ENCODE results near the gene MAGEA1.
"Not testable (repeated sequence)": the region's sequence is repeated elsewhere in the genome, so short reads cannot be mapped to it uniquely, and the experiment has no call there.

Gene MAGEA1

GRCh38 chrX:153179131-153179530 is at the start of gene MAGEA1:
Gene MAGEA1, plus strand, starts transcription at chrX:153179284. Its CDS starts 3,106 bp downstream, at chrX:153182390.
- DNase-seq (ENCODE audit: low read depth in 2 of 2): no peak

GRCh38 chrX:153132924-153133323 is 46.2 kb upstream of the MAGEA1 start:
- not testable (repeated sequence) for DNase-seq (ENCODE audit: low read depth in 2 of 2)

- not testable (repeated sequence) for DNase-seq (ENCODE audit: low read depth in 2 of 2)
These were observed 40.0 kb upstream of the MAGEA1 start for GRCh38 chrX:153139074-153139473.

- DNase-seq (ENCODE audit: low read depth in 2 of 2): not testable (repeated sequence)
These were observed 32.8 kb upstream of the MAGEA1 start for GRCh38 chrX:153146288-153146687.

- DNase-seq (ENCODE audit: low read depth in 2 of 2): no peak
These were observed 25.6 kb upstream of the MAGEA1 start for GRCh38 chrX:153153516-153153915.

- no peak for DNase-seq (ENCODE audit: low read depth in 2 of 2)
These were observed 21.6 kb upstream of the MAGEA1 start for GRCh38 chrX:153157450-153157849.

- no peak for DNase-seq (ENCODE audit: low read depth in 2 of 2)
These were observed 20.8 kb upstream of the MAGEA1 start for GRCh38 chrX:153158319-153158718.

GRCh38 chrX:153161952-153162351 is 17.1 kb upstream of the MAGEA1 start:
- DNase-seq (ENCODE audit: low read depth in 2 of 2): no peak

- no peak for DNase-seq (ENCODE audit: low read depth in 2 of 2)
These were observed 14.4 kb upstream of the MAGEA1 start for GRCh38 chrX:153164733-153165132.

- DNase-seq (ENCODE audit: low read depth in 2 of 2): not testable (repeated sequence)
These were observed 10.7 kb upstream of the MAGEA1 start for GRCh38 chrX:153168423-153168822.

GRCh38 chrX:153181822-153182221 is 2.7 kb downstream of the MAGEA1 start:
- DNase-seq (ENCODE audit: low read depth in 2 of 2): no peak

GRCh38 chrX:153184787-153185186 is 5.7 kb downstream of the MAGEA1 start:
- no peak for DNase-seq (ENCODE audit: low read depth in 2 of 2)

GRCh38 chrX:153190381-153190780 is 11.3 kb downstream of the MAGEA1 start:
- DNase-seq (ENCODE audit: low read depth in 2 of 2): no peak

- DNase-seq (ENCODE audit: low read depth in 2 of 2): no peak
These were observed 21.4 kb downstream of the MAGEA1 start for GRCh38 chrX:153200462-153200861.

- no peak for DNase-seq (ENCODE audit: low read depth in 2 of 2)
These were observed 27.5 kb downstream of the MAGEA1 start for GRCh38 chrX:153206425-153207046.

GRCh38 chrX:153209347-153209746 is 30.3 kb downstream of the MAGEA1 start:
- no peak for DNase-seq (ENCODE audit: low read depth in 2 of 2)

GRCh38 chrX:153214934-153215333 is 35.9 kb downstream of the MAGEA1 start:
- DNase-seq (ENCODE audit: low read depth in 2 of 2): no peak

GRCh38 chrX:153216926-153217325 is 37.8 kb downstream of the MAGEA1 start:
- no peak for DNase-seq (ENCODE audit: low read depth in 2 of 2)

GRCh38 chrX:153225438-153226098 is 46.5 kb downstream of the MAGEA1 start:
- no peak for DNase-seq (ENCODE audit: low read depth in 2 of 2)

GRCh38 chrX:153226344-153227185 is 47.5 kb downstream of the MAGEA1 start:
- no peak for DNase-seq (ENCODE audit: low read depth in 2 of 2)

Data from activated CD8-positive, alpha-beta memory T cell treated with anti-CD3 and anti-CD28 coated beads for 4 hours (primary cell).